GM19468 (cell line): Measurements from ENCODE around the gene E2F8.
"Not testable (repeated sequence)": the region's sequence is repeated elsewhere in the genome, so short reads cannot be mapped to it uniquely, and the experiment has no call there.

ENCODE experiments used
- ATAC-seq: cut with Tn5 transposase; IDR thresholded peaks from one replicate; pipeline ENCODE4 v1.9.1; 2021; ENCODE audit warnings: mild to moderate bottlenecking, moderate library complexity, moderate number of reproducible peaks; ENCODE audit not compliant: unreplicated experiment; ENCODE audit errors: extremely low read depth

E2F8 gene

GRCh38 chr11:19240420-19241259 is at the start of gene E2F8:
Gene E2F8, minus strand, starts transcription at chr11:19240945. Its CDS starts 824 bp downstream, at chr11:19240121.
- peak; percentile 80 for ATAC-seq

DNA sequence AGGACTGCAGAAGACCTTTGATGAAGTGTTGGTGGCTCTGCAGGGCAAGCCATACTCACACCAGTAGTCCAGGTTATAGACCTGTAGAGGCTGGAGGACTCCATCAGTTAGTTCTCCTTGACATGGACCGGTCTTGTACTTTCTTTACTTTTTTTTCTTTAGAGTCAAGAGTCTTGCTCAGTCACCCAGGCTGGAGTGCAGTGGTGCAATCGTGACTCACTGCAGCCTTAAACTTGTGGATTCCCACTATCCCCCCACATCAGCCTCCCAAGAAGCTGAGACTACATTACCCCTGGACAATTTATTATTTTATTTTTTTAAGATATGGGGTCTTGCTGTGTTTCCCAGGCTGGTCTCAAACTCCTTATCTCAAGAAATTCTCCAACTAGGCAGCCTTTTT is 49.6 kb upstream of the E2F8 start:
- ATAC-seq, result no peak

GRCh38 chr11:19288256-19288655 is 47.5 kb upstream of the E2F8 start:
- ATAC-seq, result no peak

DNA sequence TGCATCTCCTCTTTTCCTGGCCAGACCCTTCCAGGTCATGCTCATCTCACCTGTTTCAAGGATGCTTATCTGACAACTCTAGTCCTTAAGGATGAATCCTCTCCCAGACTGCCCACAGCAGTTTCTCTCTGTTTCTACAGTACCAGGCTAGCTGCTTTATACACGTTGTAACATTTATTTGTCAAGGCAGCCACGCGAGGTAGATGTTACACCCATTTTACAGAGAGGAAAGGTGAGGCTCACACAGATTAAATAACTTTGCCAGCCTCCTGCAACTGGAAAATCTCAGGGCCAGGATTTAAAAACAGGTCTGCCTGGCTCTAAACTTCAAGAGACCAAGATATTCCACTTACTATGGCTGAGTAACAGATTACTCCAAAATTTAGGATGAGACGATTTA is 45.7 kb upstream of the E2F8 start:
- ATAC-seq, result no peak

- no peak for ATAC-seq
Measured at GRCh38 chr11:19284881-19285280, 44.1 kb upstream of the E2F8 start.

- ATAC-seq, result no peak
Measured at GRCh38 chr11:19283991-19284390, 43.2 kb upstream of the E2F8 start.

DNA sequence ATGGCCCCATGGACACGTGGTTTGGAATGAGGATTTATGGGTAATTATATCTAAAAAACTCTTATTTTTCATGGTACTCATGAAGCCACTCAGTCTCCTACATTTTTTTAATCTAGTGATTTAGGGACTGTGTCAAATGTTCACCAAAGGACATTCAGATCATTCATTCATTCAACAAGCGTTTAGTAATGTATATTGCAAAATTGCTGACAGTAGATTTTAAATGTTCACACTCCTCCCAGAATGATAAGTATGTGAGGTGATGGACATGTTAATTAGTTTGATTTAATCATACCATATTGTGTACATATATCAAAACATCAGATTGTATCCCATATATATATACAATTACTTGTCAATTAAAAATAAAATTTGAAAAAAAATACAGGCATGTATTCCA is 40.8 kb upstream of the E2F8 start:
- no peak for ATAC-seq

DNA sequence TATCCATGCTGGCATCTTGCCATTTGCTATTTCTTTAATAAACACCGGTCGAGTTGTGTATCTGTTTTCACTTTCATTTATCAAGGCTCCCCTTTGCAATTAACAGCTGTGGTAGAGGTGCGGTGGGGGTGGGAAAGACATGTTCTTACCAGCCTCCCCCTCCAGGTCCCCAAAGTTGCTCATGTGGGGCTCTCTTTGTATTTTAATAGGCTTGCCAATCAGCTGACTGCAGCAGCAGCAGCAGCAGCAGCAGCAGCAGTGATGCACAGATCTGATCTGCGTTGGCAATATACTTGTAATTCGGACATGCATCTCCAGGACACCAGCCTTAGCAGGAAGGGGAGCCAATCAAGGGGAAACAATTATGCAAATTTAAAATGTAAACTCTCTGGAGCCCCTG is 40.3 kb upstream of the E2F8 start:
- no peak for ATAC-seq

DNA sequence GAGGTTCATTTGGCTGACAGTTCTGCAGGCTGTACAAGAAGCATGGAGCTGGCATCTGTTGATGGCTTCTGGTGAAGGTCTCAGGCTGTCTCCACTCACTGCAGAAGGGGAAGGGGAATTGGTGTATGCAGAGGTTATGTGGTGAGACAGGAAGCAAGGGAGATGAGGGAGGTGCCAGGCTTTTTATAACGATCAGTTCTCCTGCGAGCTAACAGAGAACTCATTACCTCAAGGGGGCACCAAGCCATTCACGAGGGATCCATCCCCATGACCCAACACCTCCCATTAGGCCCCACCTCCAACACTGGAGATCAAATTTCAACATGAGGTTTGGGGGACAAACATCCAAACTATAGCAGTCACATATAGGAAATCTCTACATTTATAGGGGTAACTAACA is 38.7 kb upstream of the E2F8 start:
- no peak for ATAC-seq

DNA sequence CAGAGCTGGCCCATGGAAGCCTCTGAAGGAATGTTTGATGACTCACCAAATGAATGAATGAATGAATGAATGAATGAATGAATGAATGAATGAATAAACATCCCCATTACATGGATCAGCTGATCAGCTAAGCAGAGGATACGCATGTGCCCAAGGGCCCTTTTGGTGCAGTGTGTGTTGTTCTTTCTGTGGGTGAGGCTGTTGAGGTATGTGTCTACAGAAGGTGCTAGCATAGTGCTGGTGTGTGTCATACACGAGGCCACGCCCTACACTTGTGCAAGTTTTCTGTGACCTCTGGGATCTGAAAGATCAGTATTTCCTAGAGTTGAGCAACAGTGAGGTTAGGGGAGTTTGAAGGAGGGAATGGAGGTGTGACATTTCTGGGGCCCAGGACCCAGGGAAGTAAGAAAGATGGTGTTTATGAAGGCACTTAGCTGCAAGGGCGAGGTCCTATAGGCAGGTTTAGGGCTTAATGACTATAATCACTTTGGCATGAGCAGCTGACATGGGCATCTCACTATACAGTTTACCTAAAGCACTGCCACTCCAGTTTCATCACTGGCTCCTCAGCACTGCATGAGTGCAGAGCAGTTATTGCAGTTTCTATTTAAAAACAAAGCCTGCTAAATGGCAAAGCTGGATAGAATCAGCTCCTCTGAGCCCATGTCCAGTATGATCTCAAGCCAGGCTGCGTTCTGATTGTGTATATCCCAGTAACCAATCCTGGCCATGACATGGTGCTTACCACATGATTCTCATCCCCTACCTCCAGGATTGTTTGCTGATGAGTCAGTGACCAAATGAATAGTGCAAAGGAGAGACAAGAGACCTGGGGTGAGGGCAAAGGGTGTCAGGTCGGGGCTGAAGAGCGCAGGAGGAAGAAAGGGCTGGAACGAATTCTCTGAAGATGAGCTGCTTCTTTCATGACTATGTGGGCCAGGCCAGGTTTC is 36.4 kb upstream of the E2F8 start:
- no peak for ATAC-seq

GRCh38 chr11:19275496-19275895 is 34.8 kb upstream of the E2F8 start:
- ATAC-seq, result no peak

- ATAC-seq, result not testable (repeated sequence)
Measured at GRCh38 chr11:19273219-19273618, 32.5 kb upstream of the E2F8 start.

DNA sequence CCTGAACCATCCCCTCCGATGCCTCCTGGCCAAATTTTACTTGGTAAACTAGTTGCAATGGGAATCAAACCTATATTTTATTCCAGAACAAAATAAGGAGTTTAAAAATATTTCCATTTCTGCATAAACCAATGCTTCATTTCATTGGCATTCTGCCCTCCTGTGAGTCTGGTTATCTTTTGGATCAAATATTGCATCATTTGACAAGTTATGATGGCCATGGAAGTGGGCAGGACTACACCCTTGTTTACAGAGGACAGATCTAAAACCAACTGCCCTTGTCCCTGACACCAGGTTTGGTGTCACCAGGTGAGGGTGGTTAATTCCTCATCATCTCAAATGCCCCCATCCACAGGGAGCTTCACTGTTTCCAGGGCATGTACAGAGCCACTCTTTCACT is 28.2 kb upstream of the E2F8 start:
- ATAC-seq, result no peak

DNA sequence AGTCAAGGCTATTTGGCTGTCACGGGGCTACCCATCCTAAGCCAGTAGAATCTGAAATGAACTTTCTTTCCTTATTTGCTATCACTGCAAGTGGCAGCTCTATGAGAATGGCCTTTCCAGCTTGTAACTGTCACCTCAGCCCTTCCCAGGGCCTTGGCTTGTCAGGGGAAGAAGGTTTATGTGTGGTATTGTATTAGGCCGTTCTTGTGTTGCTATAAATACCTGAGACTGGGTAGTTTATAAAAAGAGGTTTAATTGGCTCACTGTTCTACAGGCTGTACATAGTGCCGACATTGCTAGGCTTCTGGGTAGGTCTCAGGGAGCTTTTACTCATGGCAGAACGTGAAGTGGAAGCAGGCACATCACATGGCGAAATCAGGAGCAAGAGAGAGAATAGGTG is 26.8 kb upstream of the E2F8 start:
- no peak for ATAC-seq

- ATAC-seq, result no peak
Measured at GRCh38 chr11:19263333-19263732, 22.6 kb upstream of the E2F8 start.

GRCh38 chr11:19259487-19260345 is 19.0 kb upstream of the E2F8 start:
- no peak for ATAC-seq

DNA sequence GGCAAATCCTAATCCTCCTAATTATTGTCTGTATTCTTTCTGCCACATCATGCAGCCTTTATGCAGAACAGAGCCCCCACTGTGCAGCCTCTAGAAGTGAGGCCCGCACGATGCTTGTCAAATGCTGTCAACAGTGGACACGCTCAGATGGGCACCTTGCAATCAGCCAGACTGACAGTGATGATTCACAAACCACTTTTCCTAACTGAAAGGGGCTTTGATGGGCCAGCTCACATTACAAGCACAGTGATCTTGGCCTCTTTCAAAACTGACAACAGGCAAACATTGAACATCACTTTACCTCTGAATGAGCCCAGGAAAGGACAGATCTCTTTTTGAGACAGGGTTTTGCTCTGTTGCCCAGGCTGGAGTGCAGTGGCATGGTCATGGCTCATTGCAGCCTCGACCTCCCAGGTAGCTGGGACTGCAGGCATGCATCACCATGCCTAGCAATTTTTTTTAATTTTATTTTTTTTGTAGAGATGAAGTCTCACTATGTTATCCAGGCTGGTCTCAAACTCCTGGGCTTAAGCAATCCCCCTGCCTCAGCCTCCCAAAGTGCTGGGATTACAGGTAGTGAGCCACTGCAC is 18.0 kb upstream of the E2F8 start:
- no peak for ATAC-seq

GRCh38 chr11:19254441-19254840 is 13.7 kb upstream of the E2F8 start:
- not testable (repeated sequence) for ATAC-seq

- ATAC-seq, result no peak
Measured at GRCh38 chr11:19253817-19254216, 13.1 kb upstream of the E2F8 start.
